ENCODE results near the gene SV2C.
"Not testable (repeated sequence)": the region's sequence is repeated elsewhere in the genome, so short reads cannot be mapped to it uniquely, and the experiment has no call there.

- not testable (repeated sequence) for TF ChIP-seq CTCF, POLR2A, EP300 (IDR thresholded peaks at IDR 0.05)
These were observed 6.0 kb downstream of the SV2C start for GRCh38 chr5:76089156-76089555.

All from tibial nerve (tissue), 4 donors.